Measurements from ENCODE around the gene AJAP1.

Gene AJAP1

DNA sequence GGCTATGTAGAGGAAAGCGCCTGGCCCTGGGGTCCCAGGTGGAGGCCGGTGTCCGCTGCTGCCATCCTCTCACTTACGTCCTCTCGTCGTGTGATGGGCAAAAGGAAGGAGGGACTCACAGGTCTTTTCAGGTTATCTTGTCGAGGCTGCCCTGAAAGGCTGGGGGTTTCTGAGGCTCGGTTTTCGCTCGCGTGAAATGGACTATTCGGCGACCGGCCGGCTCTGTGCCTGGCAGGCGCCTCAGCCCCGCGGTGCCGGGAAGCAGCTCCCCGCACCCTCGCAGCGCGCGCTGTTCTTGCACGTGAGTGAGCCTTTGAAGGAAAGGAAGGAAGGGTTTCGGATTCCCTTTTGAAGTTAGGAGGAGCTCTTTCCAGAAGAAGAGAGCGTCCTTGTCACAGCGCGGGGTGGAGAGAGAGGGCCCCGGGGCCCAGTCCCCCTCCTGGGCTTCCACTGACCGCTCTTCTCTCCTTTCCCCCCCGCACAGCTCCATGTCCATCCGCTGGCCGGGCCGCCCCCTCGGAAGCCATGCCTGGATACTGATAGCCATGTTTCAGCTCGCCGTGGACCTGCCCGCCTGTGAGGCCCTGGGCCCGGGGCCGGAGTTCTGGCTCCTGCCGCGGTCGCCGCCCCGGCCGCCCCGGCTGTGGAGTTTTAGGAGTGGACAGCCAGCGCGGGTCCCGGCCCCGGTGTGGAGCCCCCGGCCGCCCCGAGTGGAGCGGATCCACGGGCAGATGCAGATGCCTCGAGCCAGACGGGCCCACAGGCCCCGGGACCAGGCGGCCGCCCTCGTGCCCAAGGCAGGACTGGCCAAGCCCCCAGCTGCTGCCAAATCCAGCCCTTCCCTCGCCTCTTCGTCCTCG is 57.2 kb downstream of the AJAP1 start:
- peaks cover 0 to 7% of the 10 kb centered on the region in 2 donors for H3K4me1 ChIP-seq (ENCODE audit: control insufficient read depth in 1 of 2, insufficient read depth in 2 of 2, low read length in 2 of 2)
- H3K27me3 ChIP-seq (ENCODE audit: low read depth, low read length), result peaks cover 8% of the 10 kb centered on the region
- H3K4me3 ChIP-seq (ENCODE audit: low read depth in 1 of 2, low read length in 2 of 2), result no peak overlapping the region
- H3K36me3 ChIP-seq (ENCODE audit: control insufficient read depth in 1 of 2, insufficient read depth in 2 of 2, low read length in 2 of 2), result no peaks in the 10 kb centered on the region
- peaks cover 2 to 5% of the 10 kb centered on the region in 2 donors for H3K9me3 ChIP-seq (ENCODE audit: control insufficient read depth in 1 of 2, low read length in 2 of 2)
- no peak overlapping the region for H3K27ac ChIP-seq (ENCODE audit: low read length)

DNA sequence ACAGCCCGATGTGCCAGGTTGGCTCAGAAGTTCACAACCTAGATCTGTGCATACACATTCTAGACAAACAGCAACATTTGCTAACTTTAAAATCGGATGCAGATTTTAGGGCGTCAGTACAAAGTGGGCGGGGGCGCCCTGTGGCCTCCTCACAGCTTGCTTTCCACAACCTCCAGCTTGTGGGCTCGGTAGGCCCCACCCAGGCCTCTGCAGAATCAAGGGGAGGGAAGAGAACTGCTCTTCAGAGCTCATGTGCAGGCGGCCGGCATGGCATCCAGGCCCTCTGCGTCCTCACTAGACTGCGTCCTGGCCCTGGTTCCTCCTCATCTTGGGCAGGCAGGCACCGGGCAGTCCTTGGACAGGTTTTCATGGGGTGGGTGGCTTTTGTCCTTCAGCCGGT is 59.3 kb downstream of the AJAP1 start:
- Histone ChIP-seq H3K4me1 (ENCODE audit: control insufficient read depth in 1 of 2, insufficient read depth in 2 of 2, low read length in 2 of 2) (peaks cover 0 to 7% of the 10 kb centered on the region in 2 donors), H3K4me3 (ENCODE audit: low read depth in 1 of 2, low read length in 2 of 2) (no peak overlapping the region), H3K27me3 (ENCODE audit: low read depth, low read length) (peaks cover 8% of the 10 kb centered on the region), H3K27ac (ENCODE audit: low read length) (no peak overlapping the region), H3K36me3 (ENCODE audit: control insufficient read depth in 1 of 2, insufficient read depth in 2 of 2, low read length in 2 of 2) (no peaks in the 10 kb centered on the region), H3K9me3 (ENCODE audit: control insufficient read depth in 1 of 2, low read length in 2 of 2) (peaks cover 2 to 5% of the 10 kb centered on the region in 2 donors)

DNA sequence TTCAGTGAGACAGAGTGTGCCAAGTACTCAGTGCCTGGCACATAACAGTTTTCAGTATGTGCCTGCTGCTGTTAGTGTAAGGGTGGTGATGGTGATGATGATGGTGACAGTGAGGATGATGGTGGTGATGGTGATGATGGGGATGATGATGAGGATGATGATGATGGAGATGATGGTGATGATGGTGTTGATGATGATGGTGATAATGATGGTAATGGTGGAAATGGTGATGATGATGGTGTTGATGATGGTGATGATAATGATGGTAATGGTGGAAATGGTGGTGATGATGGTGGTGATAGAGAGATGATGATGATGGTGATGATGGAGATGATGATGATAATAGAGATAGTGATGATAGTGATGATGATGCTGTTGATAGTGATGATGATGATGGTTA is 62.0 kb downstream of the AJAP1 start:
- Histone ChIP-seq H3K27me3 (ENCODE audit: low read depth, low read length) (peaks cover under 1% of the 10 kb centered on the region), H3K9me3 (ENCODE audit: control insufficient read depth in 1 of 2, low read length in 2 of 2) (peaks cover 2 to 5% of the 10 kb centered on the region in 2 donors), H3K4me3 (ENCODE audit: low read depth in 1 of 2, low read length in 2 of 2) (no peak overlapping the region), H3K27ac (ENCODE audit: low read length) (no peak overlapping the region), H3K4me1 (ENCODE audit: control insufficient read depth in 1 of 2, insufficient read depth in 2 of 2, low read length in 2 of 2) (peaks cover 0 to 1% of the 10 kb centered on the region in 2 donors), H3K36me3 (ENCODE audit: control insufficient read depth in 1 of 2, insufficient read depth in 2 of 2, low read length in 2 of 2) (no peaks in the 10 kb centered on the region)

DNA sequence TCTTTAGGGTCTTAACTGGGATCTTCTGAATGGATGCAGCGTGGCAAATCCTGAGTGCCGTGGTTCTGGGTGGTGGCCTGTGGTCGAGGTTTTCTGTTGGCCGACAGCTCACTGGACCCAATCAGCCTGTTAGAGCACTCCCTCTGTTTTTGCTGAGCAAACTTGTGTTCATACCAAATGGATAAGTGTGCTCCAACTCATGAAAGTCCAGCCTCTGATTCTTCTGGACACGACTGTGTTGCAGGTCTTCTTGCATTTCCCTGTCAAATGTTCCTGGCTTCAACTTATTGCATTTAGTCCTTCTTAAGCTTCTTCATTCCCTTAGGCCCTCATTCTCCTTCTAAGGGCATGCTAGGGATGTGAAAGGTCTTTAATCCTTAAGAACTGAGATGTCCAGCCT is 63.7 kb downstream of the AJAP1 start:
- no peak overlapping the region for H3K27ac ChIP-seq (ENCODE audit: low read length)
- H3K36me3 ChIP-seq (ENCODE audit: control insufficient read depth in 1 of 2, insufficient read depth in 2 of 2, low read length in 2 of 2), result no peaks in the 10 kb centered on the region
- H3K9me3 ChIP-seq (ENCODE audit: control insufficient read depth in 1 of 2, low read length in 2 of 2), result peaks cover 2 to 5% of the 10 kb centered on the region in 2 donors
- H3K27me3 ChIP-seq (ENCODE audit: low read depth, low read length), result no peaks in the 10 kb centered on the region
- H3K4me3 ChIP-seq (ENCODE audit: low read depth in 1 of 2, low read length in 2 of 2), result no peak overlapping the region
- H3K4me1 ChIP-seq (ENCODE audit: control insufficient read depth in 1 of 2, insufficient read depth in 2 of 2, low read length in 2 of 2), result no peaks in the 10 kb centered on the region

DNA sequence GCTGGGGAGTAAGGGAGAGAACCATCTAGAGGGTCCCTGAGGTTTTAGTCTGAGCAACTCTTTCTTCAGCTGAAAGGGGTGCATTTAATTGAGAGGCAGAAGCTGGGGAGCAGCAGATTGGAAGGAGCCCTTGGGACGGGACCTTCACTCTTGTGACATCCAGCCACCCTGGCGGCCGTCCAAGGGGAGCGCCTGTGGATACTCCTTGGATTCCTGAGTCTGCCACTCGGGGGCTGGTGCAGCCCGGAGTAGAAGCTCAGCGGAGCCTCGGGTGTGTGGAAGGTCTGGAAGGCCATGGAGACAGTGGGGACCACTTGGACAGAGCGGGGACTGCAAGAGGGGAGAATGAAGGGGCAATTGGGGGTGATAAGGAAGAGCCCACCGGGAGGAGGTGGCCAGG is 68.7 kb downstream of the AJAP1 start:
- no peaks in the 10 kb centered on the region for H3K36me3 ChIP-seq (ENCODE audit: control insufficient read depth in 1 of 2, insufficient read depth in 2 of 2, low read length in 2 of 2)
- H3K4me1 ChIP-seq (ENCODE audit: control insufficient read depth in 1 of 2, insufficient read depth in 2 of 2, low read length in 2 of 2), result no peaks in the 10 kb centered on the region
- no peak overlapping the region for H3K27ac ChIP-seq (ENCODE audit: low read length)
- no peaks in the 10 kb centered on the region for H3K27me3 ChIP-seq (ENCODE audit: low read depth, low read length)
- no peak overlapping the region for H3K4me3 ChIP-seq (ENCODE audit: low read depth in 1 of 2, low read length in 2 of 2)
- H3K9me3 ChIP-seq (ENCODE audit: control insufficient read depth in 1 of 2, low read length in 2 of 2), result no peaks in the 10 kb centered on the region

DNA sequence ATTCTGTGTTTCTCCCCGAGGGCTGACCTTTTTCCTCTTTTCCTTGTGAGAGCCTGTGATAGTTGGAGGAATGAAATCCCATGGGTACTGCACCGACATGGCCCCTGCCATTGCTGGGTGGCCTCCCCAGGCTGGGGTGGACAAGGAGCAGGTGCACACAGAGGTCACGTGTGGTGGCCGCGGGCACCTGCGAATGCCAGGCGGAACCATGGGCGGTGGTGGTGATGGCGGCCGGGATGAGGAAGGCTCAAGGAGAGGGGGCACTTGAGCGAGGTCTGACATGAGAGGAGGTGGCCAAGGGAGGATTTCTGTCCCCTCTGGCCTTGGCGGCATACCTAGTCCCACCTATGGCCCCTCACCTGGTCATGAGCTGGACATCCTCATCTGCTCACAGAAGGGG is 69.6 kb downstream of the AJAP1 start:
- Histone ChIP-seq H3K36me3 (ENCODE audit: control insufficient read depth in 1 of 2, insufficient read depth in 2 of 2, low read length in 2 of 2) (no peaks in the 10 kb centered on the region), H3K27ac (ENCODE audit: low read length) (no peak overlapping the region), H3K4me1 (ENCODE audit: control insufficient read depth in 1 of 2, insufficient read depth in 2 of 2, low read length in 2 of 2) (no peaks in the 10 kb centered on the region), H3K9me3 (ENCODE audit: control insufficient read depth in 1 of 2, low read length in 2 of 2) (no peaks in the 10 kb centered on the region), H3K27me3 (ENCODE audit: low read depth, low read length) (no peaks in the 10 kb centered on the region), H3K4me3 (ENCODE audit: low read depth in 1 of 2, low read length in 2 of 2) (no peak overlapping the region)

DNA sequence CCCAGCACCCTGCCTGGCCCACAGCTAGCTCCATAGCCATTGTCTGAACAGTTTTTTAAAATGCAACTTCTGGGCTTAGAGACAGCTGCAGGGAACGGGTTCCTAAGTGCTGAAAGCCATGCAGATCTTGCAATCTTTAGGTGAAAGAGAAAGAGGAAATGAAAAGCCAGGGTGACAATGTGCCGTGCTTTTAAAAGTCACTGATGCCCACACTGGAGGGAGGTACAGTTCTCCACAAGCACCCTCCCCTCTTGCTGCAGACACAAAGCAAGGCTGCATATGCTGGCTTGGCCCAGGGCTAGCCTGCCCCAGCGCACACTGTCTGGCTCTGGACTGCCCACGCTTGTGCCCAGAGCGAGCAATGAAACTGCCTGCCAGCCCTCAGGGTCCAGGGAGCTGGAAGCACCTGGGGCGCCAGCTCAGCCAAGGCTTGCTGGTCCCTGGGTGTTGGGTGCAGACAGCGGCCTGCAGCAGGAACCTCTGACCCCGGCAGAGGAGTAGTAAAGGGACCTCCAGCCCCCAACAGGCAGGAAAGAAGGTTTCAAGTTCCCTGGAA is 70.4 kb downstream of the AJAP1 start:
- Histone ChIP-seq H3K27me3 (ENCODE audit: low read depth, low read length) (no peaks in the 10 kb centered on the region), H3K4me3 (ENCODE audit: low read depth in 1 of 2, low read length in 2 of 2) (no peak overlapping the region), H3K36me3 (ENCODE audit: control insufficient read depth in 1 of 2, insufficient read depth in 2 of 2, low read length in 2 of 2) (no peaks in the 10 kb centered on the region), H3K9me3 (ENCODE audit: control insufficient read depth in 1 of 2, low read length in 2 of 2) (no peaks in the 10 kb centered on the region), H3K4me1 (ENCODE audit: control insufficient read depth in 1 of 2, insufficient read depth in 2 of 2, low read length in 2 of 2) (no peaks in the 10 kb centered on the region), H3K27ac (ENCODE audit: low read length) (no peak overlapping the region)

DNA sequence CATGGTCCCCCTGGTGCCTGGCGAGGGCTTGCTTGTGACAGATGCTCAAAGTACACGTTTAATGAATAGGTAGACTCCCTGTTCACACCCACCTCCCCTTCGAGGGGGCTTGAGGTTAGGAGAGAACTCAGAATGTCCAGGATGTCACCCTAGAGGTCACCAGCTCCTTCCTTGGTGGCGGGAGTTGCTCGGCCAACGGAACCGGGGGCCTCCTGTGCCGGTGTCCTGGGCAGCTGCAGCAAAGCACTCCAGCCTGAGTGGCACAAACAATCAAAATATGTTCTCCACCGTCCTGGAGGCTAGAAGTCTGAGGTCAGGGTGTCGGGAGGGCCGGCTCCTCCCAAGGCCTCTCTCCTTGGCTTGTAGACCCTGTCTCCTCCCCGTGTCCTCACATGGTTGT is 71.0 kb downstream of the AJAP1 start:
- no peaks in the 10 kb centered on the region for H3K9me3 ChIP-seq (ENCODE audit: control insufficient read depth in 1 of 2, low read length in 2 of 2)
- H3K27me3 ChIP-seq (ENCODE audit: low read depth, low read length), result no peaks in the 10 kb centered on the region
- H3K4me1 ChIP-seq (ENCODE audit: control insufficient read depth in 1 of 2, insufficient read depth in 2 of 2, low read length in 2 of 2), result no peaks in the 10 kb centered on the region
- H3K27ac ChIP-seq (ENCODE audit: low read length), result no peak overlapping the region
- no peaks in the 10 kb centered on the region for H3K36me3 ChIP-seq (ENCODE audit: control insufficient read depth in 1 of 2, insufficient read depth in 2 of 2, low read length in 2 of 2)
- no peak overlapping the region for H3K4me3 ChIP-seq (ENCODE audit: low read depth in 1 of 2, low read length in 2 of 2)

DNA sequence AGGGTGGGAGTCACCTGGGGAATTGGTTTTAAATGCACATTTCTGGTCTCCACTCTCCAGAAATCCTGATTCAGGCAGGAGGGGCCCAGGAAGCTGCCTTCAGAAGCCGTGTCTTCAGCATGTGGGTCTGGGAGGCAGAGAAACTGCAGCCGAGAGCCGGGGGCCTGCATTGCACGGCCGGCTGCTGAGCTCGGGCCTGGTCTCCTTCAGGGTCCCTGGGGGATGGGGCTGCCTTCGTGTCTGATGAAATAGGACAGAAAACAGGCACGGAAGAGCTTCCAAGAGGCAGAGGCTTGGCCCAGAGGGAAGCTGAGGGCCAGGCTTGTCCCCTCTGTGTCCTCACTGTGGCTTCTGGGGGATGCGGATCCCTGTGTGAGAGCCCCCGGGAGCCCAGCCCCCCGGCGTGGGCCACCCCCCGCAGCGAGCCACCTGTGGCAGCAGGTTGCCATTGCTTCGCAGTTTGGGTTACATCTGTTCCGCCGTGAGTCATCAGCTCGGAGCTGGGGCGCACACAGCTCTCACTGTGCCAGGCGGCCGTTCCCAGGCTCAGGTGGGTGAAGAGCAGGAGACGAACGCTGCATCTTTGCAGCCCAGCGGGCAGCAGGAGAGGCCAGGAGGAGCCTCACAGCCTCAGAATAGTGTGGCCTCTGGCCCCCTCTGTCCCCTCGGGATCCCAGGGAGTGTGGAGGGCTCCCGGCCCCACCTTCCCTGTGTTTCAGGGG is 72.4 kb downstream of the AJAP1 start:
- Histone ChIP-seq H3K4me1 (ENCODE audit: control insufficient read depth in 1 of 2, insufficient read depth in 2 of 2, low read length in 2 of 2) (no peaks in the 10 kb centered on the region), H3K9me3 (ENCODE audit: control insufficient read depth in 1 of 2, low read length in 2 of 2) (no peaks in the 10 kb centered on the region), H3K36me3 (ENCODE audit: control insufficient read depth in 1 of 2, insufficient read depth in 2 of 2, low read length in 2 of 2) (no peaks in the 10 kb centered on the region), H3K27ac (ENCODE audit: low read length) (no peak overlapping the region), H3K4me3 (ENCODE audit: low read depth in 1 of 2, low read length in 2 of 2) (no peak overlapping the region), H3K27me3 (ENCODE audit: low read depth, low read length) (no peaks in the 10 kb centered on the region)

DNA sequence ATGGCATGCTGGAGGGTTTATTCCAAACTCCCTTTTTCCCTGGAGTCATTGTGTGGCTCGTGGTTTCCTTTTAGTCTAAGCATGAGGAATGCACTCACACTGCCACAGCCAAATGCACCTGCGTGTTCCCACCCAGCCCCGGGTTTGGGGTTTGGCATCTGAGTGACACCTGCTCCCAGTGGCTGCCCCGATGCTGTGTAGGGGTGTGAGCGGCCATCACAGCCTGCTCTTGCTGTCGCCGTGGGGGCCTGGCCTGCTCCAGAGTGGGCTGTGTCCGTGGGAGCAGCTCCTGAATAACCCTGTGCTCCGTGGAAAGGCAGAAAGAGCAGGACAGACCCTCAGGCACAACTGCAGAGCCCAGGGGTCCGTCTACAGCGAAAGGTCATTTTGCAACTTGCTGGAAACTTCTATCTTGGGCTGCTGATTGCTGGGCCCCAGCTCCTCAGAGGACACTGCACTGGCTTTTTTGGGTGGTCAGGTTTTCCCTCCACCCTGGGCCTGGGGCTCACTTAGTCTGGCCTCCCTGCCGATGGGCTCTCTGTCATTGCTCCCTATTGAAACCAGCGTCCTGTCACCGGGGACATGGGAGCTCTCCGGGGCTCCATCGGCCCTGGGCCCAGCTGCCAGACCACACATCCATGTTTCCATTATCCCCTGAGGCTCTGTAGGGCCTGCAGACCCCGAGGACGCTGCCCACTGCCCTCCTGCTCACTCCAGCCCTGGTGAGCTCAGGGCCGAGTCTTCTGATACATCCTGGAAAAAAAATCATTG is 74.1 kb downstream of the AJAP1 start:
- peaks cover 0 to under 1% of the 10 kb centered on the region in 2 donors for H3K4me1 ChIP-seq (ENCODE audit: control insufficient read depth in 1 of 2, insufficient read depth in 2 of 2, low read length in 2 of 2)
- no peak overlapping the region for H3K27ac ChIP-seq (ENCODE audit: low read length)
- H3K36me3 ChIP-seq (ENCODE audit: control insufficient read depth in 1 of 2, insufficient read depth in 2 of 2, low read length in 2 of 2), result no peaks in the 10 kb centered on the region
- H3K9me3 ChIP-seq (ENCODE audit: control insufficient read depth in 1 of 2, low read length in 2 of 2), result no peaks in the 10 kb centered on the region
- no peaks in the 10 kb centered on the region for H3K27me3 ChIP-seq (ENCODE audit: low read depth, low read length)
- H3K4me3 ChIP-seq (ENCODE audit: low read depth in 1 of 2, low read length in 2 of 2), result no peak overlapping the region

DNA sequence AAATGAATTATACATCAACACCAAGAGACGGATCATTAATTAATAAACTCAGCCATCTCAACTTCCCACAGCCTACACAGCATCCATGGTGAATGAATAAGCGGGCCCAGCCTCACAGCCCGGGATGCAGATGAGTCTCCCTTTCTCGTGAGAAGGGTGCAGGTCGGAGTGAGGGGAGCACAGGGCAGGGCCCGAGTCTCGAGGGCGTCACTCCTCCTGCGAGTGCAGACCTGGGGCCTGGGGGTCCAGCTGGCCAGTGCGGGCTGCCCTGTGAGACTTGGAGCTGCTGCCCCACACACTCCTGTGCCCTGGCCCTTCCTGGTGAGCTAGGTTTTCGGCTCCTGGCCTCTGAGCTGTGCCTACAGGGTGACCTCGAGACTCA is 74.7 kb downstream of the AJAP1 start:
- Histone ChIP-seq H3K27ac (ENCODE audit: low read length) (no peak overlapping the region), H3K36me3 (ENCODE audit: control insufficient read depth in 1 of 2, insufficient read depth in 2 of 2, low read length in 2 of 2) (no peaks in the 10 kb centered on the region), H3K4me1 (ENCODE audit: control insufficient read depth in 1 of 2, insufficient read depth in 2 of 2, low read length in 2 of 2) (peaks cover 0 to 3% of the 10 kb centered on the region in 2 donors), H3K27me3 (ENCODE audit: low read depth, low read length) (no peaks in the 10 kb centered on the region), H3K4me3 (ENCODE audit: low read depth in 1 of 2, low read length in 2 of 2) (no peak overlapping the region), H3K9me3 (ENCODE audit: control insufficient read depth in 1 of 2, low read length in 2 of 2) (no peaks in the 10 kb centered on the region)
